CD4-positive, alpha-beta T cell (primary cell): ENCODE measurements around the gene PIGX. TPM values are rescaled to one million over a fixed set of nuclear protein-coding genes. Genes with fewer than 3 reads are reported as not detected.

ENCODE experiments used
- ATAC-seq: fragments of 200-7000 bp; cut with Tn5 transposase; one replicate; pipeline ENCODE4 v1.10.0; 2022; ENCODE audit warnings: mild to moderate bottlenecking; ENCODE audit not compliant: poor library complexity
- CTCF ChIA-PET: fragments of 350-600 bp; sonication (Branson Sonifier 250); formaldehyde crosslinking; loops from one replicate; lab custom pipeline; 2021; ENCODE audit warnings: antibody characterized with exemption, inconsistent platforms; lab: Charles Lee
- POLR2A ChIA-PET: fragments of 350-600 bp; sonication (Branson Sonifier 250); formaldehyde crosslinking; loops from one replicate; lab custom pipeline; 2021; ENCODE audit warnings: antibody characterized with exemption, inconsistent platforms; lab: Charles Lee
- DNase-seq, 14 experiments: peaks; one replicate each; pipeline ENCODE4 v3.0.0-alpha.2; 2013 to 2020; ENCODE audit warnings: mixed read lengths in 2 of 14
- H3K27ac ChIP-seq, 2 donors: one replicate each; pipeline versions ENCODE4 v1.5.1 to v1.7.0; 2013; ENCODE audit warnings: low read length in 2 of 2, low read depth in 1 of 2, mild to moderate bottlenecking in 1 of 2
- H3K27me3 ChIP-seq, 2 experiments: 1 replicate in 1 of 2; 2 replicates in 1 of 2; pipeline versions ENCODE4 v1.6.1 to v1.7.0; 2013; ENCODE audit warnings: low read length in 2 of 2, control low read depth in 1 of 2, mild to moderate bottlenecking in 1 of 2, moderate library complexity in 1 of 2; ENCODE audit not compliant: insufficient read depth in 2 of 2, control insufficient read depth in 1 of 2
- H3K36me3 ChIP-seq: one replicate; pipeline ENCODE4 v1.6.1; 2013; ENCODE audit warnings: low read length, control low read depth; ENCODE audit not compliant: insufficient read depth
- H3K4me1 ChIP-seq: one replicate; pipeline ENCODE4 v1.6.1; 2013; ENCODE audit warnings: low read length, control low read depth; ENCODE audit not compliant: insufficient read depth
- H3K4me3 ChIP-seq: one replicate; pipeline ENCODE4 v1.5.1; 2013; ENCODE audit warnings: mild to moderate bottlenecking, low read length, moderate library complexity
- H3K9me3 ChIP-seq, 2 experiments: 1 replicate in 1 of 2; 2 replicates in 1 of 2; pipeline versions ENCODE4 v1.6.1 to v1.7.0; 2013; ENCODE audit warnings: low read length in 2 of 2, mild to moderate bottlenecking in 2 of 2, control low read depth in 1 of 2, moderate library complexity in 1 of 2; ENCODE audit not compliant: control insufficient read depth in 1 of 2, insufficient read depth in 1 of 2
- H3K27ac Mint-ChIP-seq: one replicate; pipeline ENCODE4 v1.8.0; 2020; ENCODE audit warnings: mixed read lengths
- H3K27me3 Mint-ChIP-seq: one replicate; pipeline ENCODE4 v1.8.0; 2021; ENCODE audit warnings: mixed read lengths
- H3K36me3 Mint-ChIP-seq: one replicate; pipeline ENCODE4 v1.8.0; 2021; ENCODE audit warnings: low read depth, mixed read lengths
- H3K4me1 Mint-ChIP-seq: one replicate; pipeline ENCODE4 v1.8.0; 2021; ENCODE audit warnings: low read depth, mixed read lengths
- H3K4me3 Mint-ChIP-seq: one replicate; pipeline ENCODE4 v1.8.0; 2020; ENCODE audit warnings: mild to moderate bottlenecking, mixed read lengths
- H3K9me3 Mint-ChIP-seq: one replicate; pipeline ENCODE4 v1.8.0; 2020; ENCODE audit warnings: mixed read lengths
- intact Hi-C, 2 experiments: fragments of 100-400 bp; cut with DNase I in 1 of 2; cut with micrococcal nuclease in 1 of 2; formaldehyde crosslinking; loops; one replicate each; pipeline versions ENCODE4 v1.15.1 to v1.9.0; 2023 to 2025; cut with DNase I, micrococcal nuclease
- total RNA-seq, 174 experiments: library from RNA in 2 of 174; stranded (reverse) in 2 of 174; gene quantifications; one replicate each; pipeline ENCODE4 v1.2.3 and lab custom pipeline; 2021 to 2026
- TF ChIP-seq, protein P1 (sequence below): fragments of 200-600 bp; IDR thresholded peaks from one replicate; pipeline ENCODE4 v1.8.0; 2022; ENCODE audit warnings: antibody characterized with exemption, mild to moderate bottlenecking

The PIGX gene
- total RNA-seq, 2 experiments from 2014 or later = 13.3 to 13.9 TPM

DNA sequence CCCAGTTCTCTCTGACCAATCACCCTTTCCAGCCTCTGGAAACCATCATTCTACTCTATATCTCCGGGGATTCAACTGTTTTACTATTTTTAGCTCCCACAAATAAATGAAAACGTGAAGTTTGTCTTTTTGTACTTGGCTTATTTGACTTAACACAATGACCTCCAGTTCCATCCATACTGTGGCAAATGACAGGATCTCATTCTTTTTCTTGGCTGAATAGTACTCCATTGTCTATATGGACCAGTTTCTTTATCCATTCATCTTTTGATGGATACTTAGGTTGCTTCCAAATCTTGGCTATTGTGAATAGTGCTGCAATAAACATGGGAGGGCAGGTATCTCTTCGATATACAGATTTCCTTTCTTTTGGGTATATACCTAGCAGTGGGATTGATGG, 38.5 kb upstream of the PIGX start:
- no peak overlapping the region for H3K4me3 ChIP-seq
- Mint-ChIP-seq H3K9me3 (no peaks in the 10 kb centered on the region), H3K27ac (no peak overlapping the region), H3K27me3 (no peaks in the 10 kb centered on the region), H3K36me3 (no peaks in the 10 kb centered on the region), H3K4me1 (peaks cover 35% of the 10 kb centered on the region), H3K4me3 (no peak overlapping the region)
- ChIA-PET CTCF (no interaction called here), POLR2A (no interaction called here)
- H3K27me3 ChIP-seq = no peaks in the 10 kb centered on the region
- TF ChIP-seq, protein P1, sequence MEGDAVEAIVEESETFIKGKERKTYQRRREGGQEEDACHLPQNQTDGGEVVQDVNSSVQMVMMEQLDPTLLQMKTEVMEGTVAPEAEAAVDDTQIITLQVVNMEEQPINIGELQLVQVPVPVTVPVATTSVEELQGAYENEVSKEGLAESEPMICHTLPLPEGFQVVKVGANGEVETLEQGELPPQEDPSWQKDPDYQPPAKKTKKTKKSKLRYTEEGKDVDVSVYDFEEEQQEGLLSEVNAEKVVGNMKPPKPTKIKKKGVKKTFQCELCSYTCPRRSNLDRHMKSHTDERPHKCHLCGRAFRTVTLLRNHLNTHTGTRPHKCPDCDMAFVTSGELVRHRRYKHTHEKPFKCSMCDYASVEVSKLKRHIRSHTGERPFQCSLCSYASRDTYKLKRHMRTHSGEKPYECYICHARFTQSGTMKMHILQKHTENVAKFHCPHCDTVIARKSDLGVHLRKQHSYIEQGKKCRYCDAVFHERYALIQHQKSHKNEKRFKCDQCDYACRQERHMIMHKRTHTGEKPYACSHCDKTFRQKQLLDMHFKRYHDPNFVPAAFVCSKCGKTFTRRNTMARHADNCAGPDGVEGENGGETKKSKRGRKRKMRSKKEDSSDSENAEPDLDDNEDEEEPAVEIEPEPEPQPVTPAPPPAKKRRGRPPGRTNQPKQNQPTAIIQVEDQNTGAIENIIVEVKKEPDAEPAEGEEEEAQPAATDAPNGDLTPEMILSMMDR = no peak
- DNase-seq (no peak), ATAC-seq (no peak)
- H3K4me1 ChIP-seq = peaks cover 34% of the 10 kb centered on the region
- H3K27ac ChIP-seq = no peak overlapping the region
- intact Hi-C loops = no loop called here
- no peaks in the 10 kb centered on the region for H3K9me3 ChIP-seq
- H3K36me3 ChIP-seq = no peaks in the 10 kb centered on the region

DNA sequence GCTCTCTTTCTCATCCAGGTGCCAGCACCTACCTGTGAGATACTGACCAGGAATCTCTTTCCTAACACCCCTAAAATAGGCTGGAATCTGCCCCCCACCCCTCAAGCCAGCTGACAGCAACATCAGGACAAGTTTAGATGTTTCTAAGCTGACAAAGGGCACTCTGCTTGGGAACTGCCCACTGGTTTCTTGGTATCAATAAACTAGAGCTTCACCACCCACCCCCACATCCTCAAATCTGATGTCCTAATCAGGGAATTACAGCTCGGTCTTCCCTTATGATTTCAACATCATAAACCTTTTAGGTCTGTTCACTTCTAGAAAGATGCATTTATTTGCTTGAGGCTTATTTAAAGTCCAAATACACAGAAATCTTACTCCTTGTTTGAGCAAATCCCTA, 34.8 kb upstream of the PIGX start:
- Mint-ChIP-seq H3K27me3 (no peaks in the 10 kb centered on the region), H3K36me3 (no peaks in the 10 kb centered on the region), H3K4me3 (no peak overlapping the region), H3K4me1 (peaks cover 16% of the 10 kb centered on the region), H3K9me3 (no peaks in the 10 kb centered on the region), H3K27ac (no peak overlapping the region)
- CTCF ChIA-PET = interaction anchor here (0.7 to 2.2 kb wide), 4 partner anchors 21 to 143 kb away, joined by 3 to 7 read pairs (median 4); no protein-coding TSS in a partner anchor
- H3K36me3 ChIP-seq = no peaks in the 10 kb centered on the region
- no peak overlapping the region for H3K4me3 ChIP-seq
- H3K9me3 ChIP-seq = no peaks in the 10 kb centered on the region
- POLR2A ChIA-PET = interaction anchor here (0.8 to 1.7 kb wide), 4 partner anchors 32 to 109 kb away, joined by 3 to 7 read pairs (median 4); partner anchors contain the start of genes FBXO45 and WDR53
- H3K27ac ChIP-seq = no peak overlapping the region
- ATAC-seq = no peak
- no peak for DNase-seq
- TF ChIP-seq, protein P1 = no peak
- H3K27me3 ChIP-seq = no peaks in the 10 kb centered on the region
- peaks cover 15% of the 10 kb centered on the region for H3K4me1 ChIP-seq
- intact Hi-C loops = no loop called here

DNA sequence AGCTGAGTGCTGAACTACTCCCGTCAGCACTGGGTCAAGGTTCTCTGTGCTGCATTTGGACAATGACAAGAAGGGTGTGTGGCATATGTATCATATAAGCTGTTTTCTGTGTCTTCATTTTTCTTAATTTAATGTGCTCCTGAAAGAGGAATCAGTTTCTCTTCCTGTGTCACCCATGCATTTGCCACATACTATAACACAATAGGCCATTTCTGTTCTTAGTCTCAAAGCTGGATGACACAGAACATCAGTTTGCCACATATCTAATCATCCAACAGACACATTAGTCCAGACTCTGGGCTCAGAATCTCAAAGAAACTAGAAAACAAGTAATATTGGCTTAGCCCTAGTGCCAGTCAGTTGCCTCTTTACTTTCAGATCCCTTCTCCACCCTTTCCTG, 34.2 kb upstream of the PIGX start:
- Histone ChIP-seq H3K27me3 (no peaks in the 10 kb centered on the region), H3K4me1 (peaks cover 13% of the 10 kb centered on the region), H3K9me3 (peaks cover 0 to 3% of the 10 kb centered on the region in 2 experiments), H3K27ac (no peak overlapping the region), H3K36me3 (no peaks in the 10 kb centered on the region), H3K4me3 (no peak overlapping the region)
- DNase-seq (no peak), ATAC-seq (no peak)
- Mint-ChIP-seq H3K4me1 (peaks cover 16% of the 10 kb centered on the region), H3K36me3 (no peaks in the 10 kb centered on the region), H3K27me3 (no peaks in the 10 kb centered on the region), H3K27ac (no peak overlapping the region), H3K4me3 (no peak overlapping the region), H3K9me3 (no peaks in the 10 kb centered on the region)
- ChIA-PET POLR2A (interaction anchor here (0.8 to 1.7 kb wide), 2 partner anchors 33 to 68 kb away, joined by 3 to 7 read pairs; no protein-coding TSS in a partner anchor), CTCF (interaction anchor here (1.2 to 2.2 kb wide), 3 partner anchors 22 to 71 kb away, joined by 3 to 7 read pairs (median 4); no protein-coding TSS in a partner anchor)
- intact Hi-C loops = no loop called here
- TF ChIP-seq, protein P1 = no peak
